HG03095 (cell line): ENCODE measurements around the gene HOXD11.
A peak's percentile ranks its signal among the peaks of the same experiment; 100 is the strongest.

Experiments used
- ATAC-seq: cut with Tn5 transposase; IDR thresholded peaks from one replicate; pipeline ENCODE4 v1.9.1; 2021; ENCODE audit warnings: moderate library complexity; ENCODE audit not compliant: unreplicated experiment

HOXD11 gene

DNA sequence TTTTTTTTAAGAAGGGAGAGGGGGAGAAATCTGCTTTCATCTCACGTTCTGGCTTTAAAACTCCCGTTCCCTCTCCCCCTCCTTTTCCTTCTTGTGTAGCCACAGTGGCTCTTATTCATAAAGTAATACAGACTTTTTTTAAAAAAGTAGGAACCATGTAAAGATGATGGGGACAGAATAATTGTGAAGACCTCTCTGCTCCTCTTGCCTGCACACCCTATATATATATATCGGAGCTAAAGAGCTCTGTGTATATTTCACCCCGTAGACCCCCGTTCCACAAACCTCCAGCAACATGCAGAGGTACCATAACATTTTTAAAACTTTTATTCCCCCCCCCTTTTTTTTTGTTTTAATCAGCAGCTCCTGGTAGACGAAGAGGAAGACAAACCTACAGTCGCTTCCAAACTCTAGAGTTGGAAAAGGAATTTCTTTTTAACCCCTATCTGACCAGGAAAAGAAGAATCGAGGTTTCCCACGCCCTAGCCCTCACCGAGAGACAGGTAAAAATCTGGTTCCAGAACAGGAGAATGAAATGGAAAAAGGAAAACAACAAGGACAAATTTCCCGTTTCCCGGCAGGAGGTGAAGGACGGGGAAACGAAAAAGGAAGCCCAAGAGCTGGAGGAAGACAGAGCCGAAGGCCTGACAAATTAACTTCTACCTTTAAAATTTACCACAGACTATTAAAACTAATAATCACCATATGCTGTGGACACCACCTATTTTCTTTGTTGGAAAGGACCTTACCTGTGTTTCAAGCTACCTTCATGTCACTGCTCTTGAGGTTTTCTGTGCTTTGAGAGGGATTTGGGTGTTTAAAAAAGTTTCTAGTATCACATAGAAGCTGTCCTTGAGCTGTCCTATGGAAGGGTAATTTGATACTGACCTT lies 24.1 kb downstream of the HOXD11 start:
- ATAC-seq = no peak

DNA sequence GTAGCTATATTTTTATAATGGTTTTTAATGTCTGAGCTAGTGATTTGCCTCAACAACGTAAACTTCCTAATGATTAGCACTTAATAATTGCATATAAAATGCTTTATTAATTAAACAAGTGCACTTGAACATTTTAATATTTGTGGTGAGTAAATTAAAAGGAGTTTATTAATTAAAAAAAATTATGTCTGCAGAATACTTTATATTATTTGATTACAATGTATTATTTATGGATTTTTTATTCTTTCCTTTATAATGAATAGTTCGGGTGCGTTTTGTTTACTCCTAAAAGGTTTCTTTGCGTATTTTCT lies 24.7 kb downstream of the HOXD11 start:
- ATAC-seq = no peak

DNA sequence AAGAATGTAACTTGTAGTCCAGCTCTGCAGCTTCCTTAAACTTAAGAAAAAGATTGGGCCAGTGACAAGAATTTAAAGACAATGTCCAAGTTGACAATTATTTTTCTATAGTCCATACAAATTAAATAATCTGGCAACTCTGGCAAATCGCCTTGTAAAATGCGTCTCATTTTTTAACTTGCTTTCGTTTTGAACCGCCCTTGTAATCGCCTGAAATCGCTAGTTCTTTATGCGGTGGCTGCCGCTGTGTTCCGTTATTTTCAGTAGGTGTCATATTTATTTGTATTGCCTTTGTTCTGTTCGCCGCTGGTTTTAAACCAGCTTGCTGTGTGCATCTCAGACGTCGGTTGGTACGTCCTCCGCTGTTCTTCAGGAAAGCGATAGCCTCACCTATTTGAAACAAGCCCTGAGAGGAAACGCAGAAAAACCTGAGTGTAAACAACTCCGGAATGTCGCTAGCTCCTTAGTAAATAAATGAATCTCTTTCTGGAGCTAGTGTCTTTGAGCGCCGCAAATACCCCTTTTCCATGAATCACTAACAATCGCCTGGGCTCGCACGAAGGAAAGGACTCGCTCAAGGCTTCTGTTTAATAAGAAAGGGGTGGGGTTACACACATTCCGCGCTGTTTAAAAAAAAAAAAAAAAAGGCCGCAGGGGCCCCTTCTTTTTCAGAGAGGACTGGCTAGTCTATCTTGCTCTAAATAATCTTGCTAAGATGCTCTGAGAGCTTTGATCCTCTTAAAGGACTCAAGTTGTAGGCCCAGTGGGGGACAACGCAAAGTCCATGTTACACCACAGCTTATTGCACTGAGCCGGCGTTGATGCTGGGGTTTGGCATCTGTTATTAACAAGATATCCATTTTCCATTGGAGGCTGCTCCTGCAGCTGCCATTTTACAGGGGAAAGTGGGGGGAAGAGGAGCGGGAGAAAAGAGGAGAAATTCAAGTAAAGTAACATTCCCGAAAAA lies 25.4 kb downstream of the HOXD11 start:
- ATAC-seq = no peak

DNA sequence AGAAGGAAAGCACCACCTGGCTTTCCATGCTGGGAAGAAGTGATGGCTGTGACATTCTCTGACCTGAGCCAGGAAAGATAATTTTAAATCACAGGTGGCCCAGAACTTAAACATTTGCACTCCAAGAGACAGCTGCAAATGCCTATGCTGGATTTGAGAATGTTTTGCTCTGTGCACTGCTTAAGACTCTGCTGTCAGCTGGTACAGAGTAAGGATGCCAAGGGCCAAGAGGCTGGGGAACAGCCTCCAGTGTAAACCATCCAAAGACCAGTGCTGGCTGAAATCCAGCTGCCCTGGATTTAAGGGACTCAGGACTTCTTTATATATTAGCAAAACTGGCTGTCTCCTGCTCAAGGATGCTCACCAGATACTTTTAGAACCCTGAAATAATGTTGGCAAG lies 26.3 kb downstream of the HOXD11 start:
- ATAC-seq = no peak

DNA sequence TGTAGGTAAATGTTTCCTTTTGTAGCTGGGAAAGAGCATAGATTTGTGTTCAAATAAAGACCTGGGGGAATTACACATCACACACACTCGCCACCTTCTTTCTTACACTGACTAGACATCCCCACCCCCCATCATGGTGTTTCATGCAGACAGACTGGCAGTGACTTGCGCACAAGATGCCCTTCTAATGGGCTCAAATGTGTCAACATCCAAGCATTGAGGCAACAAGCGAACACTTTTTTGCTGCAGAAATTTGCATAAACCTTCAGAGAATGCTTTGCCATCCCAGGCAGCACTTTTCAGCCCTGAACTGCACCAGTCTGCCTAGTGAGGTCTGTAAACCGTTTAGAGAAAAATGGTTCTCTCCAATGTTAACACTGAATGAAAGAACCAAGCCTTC lies 27.0 kb downstream of the HOXD11 start:
- ATAC-seq = no peak

DNA sequence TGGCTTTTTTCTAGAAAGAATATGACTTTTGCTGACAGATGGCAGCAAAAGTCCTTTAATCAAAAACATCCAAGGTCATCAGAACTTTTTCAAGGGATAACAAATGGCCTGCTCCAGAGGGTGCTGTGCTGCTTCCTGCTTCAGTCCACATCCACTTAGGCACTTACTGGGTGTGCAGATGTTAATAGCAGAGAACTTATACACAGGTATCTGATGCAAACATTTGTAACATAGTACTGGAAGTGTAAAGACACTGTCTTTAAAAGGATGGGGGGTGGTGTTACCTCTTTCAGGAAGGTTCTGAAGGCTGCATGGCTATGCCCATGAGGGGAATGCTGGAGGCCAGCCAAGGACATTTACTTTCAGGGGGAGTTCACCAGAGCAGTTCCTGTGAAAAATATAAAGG lies 28.0 kb downstream of the HOXD11 start:
- no peak for ATAC-seq

DNA sequence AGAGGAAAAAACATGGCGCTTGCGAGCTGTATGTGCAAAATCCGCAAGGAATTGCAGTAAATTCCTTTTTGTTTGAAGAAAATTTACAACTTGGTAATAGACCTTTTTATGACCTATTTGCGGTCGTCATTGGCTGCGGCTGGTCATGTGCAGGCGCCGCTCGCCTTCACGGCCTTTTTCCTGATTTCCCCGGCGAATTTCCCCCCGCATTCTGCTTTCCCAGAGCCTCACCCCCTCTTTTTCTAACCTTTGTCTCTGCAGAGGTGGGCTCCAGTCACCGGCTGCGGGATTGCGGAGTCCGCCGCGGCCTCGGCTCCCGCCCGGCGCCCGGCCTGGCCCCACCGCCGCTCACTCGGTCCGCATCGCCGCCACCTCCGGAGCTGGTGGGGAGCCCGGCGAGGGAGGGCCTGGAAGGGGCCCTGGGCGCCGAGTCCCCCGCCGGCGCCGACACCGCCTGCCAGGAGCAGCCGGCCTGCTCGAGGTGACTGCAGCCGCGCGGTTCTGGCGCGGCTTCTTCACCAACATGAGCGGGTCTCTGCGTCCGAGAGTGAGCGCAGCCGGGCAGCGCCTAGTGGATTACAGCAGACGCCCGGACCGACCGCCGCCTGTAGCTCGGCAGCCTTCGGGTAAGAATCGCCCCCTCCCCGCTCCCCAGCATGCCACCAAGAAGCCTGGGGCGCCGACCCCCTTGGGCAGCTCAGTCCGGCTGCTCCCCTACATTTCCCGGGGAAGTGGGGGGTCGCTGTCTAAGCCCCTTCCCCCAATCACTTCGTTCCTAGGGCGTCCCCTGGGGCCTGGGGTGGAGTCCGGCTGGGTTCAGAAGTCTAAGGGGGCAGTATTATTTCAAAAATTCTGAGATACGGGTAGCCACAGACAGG lies 29.5 kb downstream of the HOXD11 start:
- ATAC-seq = no peak

DNA sequence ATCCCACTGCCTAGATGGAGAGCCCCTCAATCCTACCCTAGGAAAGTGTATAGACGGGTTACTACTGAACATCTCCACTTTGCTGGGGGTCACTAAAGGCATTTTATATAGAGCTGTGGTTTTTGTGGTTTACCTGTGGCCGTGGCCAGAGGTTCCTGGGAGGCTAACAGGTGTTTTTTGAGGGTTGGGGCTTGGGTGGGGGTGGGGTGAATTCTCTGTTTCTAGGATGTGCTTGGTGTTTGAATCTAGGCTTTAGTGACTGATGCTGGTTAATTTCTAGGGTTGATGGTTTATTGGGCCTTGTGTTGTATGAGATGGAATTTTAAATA lies 30.1 kb downstream of the HOXD11 start:
- no peak for ATAC-seq

DNA sequence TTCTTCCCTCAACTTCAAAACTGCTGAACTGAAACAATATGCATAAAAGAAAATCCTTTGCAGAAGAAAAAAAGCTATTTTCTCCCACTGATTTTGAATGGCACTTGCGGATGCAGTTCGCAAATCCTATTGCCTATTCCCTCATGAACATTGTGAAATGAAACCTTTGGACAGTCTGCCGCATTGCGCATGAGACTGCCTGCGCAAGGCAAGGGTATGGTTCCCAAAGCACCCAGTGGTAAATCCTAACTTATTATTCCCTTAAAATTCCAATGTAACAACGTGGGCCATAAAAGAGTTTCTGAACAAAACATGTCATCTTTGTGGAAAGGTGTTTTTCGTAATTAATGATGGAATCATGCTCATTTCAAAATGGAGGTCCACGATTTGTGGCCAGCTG lies 30.8 kb downstream of the HOXD11 start:
- no peak for ATAC-seq

DNA sequence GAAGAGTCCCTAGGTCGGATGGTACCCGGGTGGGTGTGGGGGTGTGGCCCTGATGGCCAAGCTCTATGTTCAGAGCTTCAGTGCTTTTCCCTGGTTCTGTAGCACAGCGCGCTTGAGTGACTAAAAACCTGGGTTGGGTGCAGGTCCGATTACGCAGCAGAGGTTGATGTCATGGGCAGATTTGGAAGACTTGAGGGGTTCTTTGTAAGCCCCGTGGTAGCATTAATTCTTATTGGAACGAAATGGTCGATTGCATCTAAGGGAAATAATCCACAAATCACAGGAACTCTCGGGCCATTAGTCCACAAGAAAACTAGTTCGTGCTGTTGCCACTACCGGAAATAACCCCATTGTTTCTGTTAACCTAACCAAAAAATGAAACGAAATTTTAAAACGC lies 31.4 kb downstream of the HOXD11 start:
- no peak for ATAC-seq

DNA sequence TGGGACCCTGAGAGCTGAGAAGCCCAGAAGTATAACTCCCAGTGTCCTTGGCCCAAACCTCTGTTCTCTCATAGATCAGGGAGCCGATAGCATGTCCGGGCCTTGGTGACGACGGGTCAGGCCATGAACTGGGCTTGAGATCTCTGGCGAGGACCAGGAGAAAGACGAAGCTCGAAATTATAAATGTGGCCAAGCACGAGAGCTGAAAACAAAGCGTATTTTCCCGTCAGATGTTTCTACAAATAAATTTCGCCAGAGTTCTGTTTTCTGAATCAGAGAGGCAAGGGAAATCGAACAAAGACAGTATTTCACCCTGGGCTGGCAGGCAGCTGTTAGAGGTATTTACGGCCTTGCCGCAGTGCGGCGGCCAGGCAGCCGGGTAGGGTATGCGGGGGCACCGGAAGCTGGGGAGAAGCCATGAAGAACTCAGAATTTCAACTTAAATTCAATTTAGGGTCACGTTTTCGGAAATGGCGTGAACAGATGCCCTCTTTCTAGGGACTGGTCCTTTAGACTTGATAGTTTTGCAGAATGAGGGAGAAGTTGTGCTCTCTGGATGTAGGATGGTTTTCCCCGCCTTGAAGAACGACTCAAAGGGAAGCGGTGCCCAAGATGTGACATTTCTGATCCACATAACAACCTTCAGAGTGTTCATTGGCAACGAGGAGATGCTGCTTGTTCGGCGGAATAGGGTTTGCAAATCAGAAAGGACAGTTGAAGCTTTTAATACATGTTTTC lies 32.0 kb downstream of the HOXD11 start:
- no peak for ATAC-seq

DNA sequence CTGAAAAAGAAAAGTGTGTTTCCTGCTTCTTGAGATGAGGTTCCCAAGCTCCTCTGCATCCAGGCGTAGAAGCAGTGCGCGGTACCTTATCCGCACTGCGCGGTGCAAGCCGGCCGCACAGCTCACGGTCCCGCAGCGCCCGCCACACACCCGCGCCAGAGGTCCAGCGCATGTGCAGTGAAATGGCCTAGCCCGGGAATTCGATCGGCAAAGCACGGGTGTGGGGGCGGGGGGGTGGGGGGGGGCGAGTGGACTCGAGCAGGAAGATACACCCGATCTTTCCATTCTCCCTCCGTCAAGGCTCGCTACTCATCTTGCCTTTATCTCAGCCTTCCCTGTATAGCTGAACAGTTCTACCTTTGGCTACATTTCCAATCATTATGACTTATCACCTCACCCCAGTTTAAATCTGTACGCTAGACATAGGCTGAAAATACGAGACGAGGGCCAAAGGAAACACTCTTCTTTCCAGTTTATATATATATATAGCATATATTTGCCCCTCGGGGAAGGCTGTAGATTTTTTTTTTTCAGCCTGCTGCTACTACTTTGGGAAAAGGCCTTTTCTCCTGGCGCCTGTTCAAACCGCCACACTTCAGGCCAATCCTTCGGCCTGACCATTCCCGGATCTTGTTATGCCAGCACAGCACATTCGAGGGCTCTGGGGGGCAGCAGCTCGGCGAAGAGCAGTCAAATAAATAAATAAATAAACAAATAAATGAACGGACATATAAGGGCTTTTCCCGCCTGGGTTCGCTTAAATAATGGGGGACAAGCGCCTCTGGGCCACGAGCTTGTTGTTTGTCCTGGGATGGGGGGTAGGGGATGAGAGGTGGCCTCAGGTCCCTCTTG lies 32.8 kb downstream of the HOXD11 start:
- no peak for ATAC-seq

DNA sequence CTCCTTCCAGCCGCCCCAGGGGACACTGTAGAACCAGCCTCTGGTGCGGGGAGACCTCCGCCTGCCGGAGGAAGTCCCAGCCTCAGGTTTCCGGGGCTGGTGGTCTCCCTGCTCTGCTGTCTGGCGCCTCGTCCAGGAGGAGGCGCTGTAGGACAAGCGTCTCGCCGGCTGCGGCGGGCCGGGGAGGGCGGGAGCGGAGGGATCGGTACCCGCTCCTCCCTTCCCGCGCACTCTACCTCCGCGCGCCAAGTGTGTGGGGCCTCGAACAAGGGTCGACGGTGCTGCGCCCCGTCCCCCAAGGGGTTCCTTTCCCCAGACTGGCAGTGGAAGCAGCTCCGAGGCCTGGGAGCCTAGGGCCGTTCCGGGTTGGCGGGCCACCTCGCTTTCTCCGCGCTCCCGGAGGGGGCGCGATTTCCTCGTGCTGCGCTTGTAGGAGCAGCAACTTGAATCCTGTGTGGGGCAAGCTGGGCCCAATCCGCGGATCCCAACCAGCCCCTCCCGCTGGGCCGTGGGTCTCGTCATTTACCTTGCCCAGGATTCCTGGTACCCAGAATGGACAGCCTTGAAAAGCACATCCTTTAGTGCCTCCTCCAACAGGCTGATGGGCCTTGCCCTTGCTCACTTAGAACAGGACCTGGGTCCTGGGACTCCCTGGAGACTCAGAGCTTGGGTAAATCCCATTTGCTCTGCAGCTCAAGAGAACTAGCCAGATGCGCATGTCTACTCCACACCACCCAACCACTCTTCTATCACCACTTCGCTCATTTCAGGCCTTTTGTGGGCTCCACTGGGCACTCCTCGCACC lies 33.6 kb downstream of the HOXD11 start:
- peak; percentile 79 for ATAC-seq

DNA sequence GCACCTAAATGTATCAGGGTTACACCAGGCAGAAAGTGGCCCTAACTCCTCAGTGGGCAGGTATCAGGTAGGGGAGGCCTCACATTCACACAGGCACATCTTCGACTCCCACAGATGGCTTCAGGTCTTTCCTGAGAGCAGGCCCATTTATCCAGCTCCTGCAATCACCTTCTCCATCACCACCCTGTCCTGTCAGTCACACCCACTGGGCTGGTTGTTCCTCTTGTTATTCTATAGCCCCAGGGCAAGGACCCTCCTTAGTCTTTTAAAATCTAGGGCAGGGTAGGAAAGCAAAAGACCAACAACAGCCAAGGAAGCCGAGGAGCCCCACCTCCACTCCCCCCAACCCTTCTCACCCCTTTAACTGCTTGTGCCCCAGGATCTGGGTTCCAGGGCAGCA lies 35.2 kb downstream of the HOXD11 start:
- no peak for ATAC-seq

DNA sequence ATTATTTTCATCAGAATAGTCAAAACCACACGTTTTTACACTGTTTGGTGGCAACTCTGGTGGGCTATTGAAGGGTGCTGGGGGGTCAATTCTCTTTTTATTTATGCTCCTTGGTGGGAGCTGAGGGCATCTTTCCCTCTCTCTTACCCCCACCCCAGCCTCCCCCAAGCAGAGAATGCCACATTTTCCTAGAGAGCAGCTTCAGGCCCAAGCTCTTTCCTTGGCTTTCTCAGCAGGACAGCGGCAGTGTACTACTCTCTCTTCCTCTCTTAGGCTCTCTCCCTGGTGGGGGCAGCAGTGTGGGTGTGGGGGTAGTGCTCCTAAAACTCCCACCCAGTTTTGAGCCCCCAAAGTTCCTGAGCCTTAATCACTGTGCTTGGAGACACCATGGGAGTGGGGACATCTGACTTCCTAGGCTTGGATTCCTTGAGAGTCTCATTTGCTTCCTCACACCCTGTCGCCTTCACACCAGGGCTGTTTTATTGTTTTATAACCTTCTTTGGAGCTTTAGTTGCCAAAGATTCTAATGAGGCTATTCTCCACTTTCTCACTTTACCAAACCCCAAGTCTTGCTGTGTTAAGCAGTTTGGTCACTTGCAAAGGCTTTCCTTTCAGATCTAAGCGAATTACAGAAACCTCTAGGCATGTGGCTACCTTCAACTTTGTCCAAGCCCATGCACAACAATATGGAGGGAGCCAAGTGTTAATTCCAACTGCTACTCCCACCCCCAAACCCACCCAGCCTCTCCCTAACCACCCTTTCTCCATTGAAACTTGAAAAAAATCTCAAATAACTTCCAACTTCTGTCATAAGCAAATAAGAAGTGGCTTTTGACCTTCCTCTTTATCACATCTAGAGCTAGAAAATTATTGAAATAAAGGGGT lies 38.2 kb downstream of the HOXD11 start:
- no peak for ATAC-seq

DNA sequence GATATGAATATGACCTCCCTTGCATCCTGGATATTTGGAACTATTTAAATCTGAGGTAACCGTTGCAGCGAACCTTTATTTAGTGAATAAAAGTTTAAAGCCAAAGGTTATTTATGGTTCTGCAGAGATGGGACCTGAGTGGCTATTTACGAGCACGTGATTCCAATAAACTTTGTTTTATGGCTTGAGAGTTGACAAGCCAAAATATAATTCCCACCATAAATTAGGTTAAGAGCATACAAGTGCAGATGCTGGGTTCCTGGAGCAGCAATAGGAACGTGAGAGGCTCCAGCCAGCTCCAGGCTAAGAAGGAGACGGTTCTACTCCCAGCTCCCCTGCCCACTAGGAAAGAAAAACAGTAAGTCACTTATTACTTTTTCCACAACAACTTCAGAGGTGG lies 39.0 kb downstream of the HOXD11 start:
- ATAC-seq = no peak

DNA sequence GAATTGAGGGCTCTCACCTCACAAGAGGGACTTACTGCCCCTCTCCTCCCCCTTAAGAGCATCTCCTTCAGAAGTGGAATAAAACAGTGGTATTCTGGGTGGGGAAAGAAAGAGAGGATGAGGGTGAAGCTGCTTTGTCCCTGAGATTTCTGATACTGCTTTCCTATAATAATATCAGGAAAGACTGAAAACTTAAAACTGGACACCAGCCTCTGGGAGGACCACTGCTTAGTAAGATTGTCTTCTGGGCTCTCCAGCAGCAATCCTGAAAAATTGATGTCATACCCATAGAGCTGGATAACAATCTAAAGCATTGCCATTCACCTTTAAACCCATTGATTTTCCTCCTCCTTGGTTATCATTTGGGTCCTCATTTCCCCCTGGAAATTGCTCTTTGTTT lies 39.6 kb downstream of the HOXD11 start:
- no peak for ATAC-seq
